HepG2 (cell line): ENCODE data around the gene FOXRED2. TPM values are rescaled to one million over a fixed set of nuclear protein-coding genes. Genes with fewer than 3 reads are reported as not detected.

Experiments used
- ATAC-seq: fragments of 200-7000 bp; cut with Tn5 transposase; 3 replicates; pipeline ENCODE4 v1.9.1; 2020; ENCODE audit warnings: mild to moderate bottlenecking, moderate library complexity
- BruUV-seq: library from RNA; stranded (reverse); fragments of 400-500 nt; replicated peaks from 2 replicates; lab custom pipeline; 2021; lab: Mats Ljungman, UMichigan
- CTCF ChIA-PET: fragments of 300-600 bp; formaldehyde crosslinking; extraction: SDS; loops from one replicate; lab custom pipeline; 2021; ENCODE audit warnings: low total read pairs, inconsistent platforms, low intra/inter-chr PET ratio; lab: Yijun Ruan, JAX
- POLR2A ChIA-PET: fragments of 350-600 bp; sonication (Branson Sonifier 250); formaldehyde crosslinking; loops from one replicate; lab custom pipeline; 2020; ENCODE audit warnings: antibody characterized with exemption, inconsistent platforms; lab: Yijun Ruan, JAX
- DNase-seq: peaks from one replicate; pipeline ENCODE4 v3.0.0-alpha.2; 2015; ENCODE audit warnings: low spot score
- FAIRE-seq: peaks from 3 replicates; lab custom pipeline; 2011; peaks lifted over from hg19 to GRCh38; lab: Jason Lieb, UNC
- H2AFZ ChIP-seq: one replicate; pipeline ENCODE4 v1.6.1; 2011; ENCODE audit warnings: low read length, inconsistent platforms
- H3K27ac ChIP-seq: fragments of 300-600 bp; 3 replicates; pipeline ENCODE4 v1.8.0; 2011; ENCODE audit warnings: mixed run types, mild to moderate bottlenecking, mixed read lengths, low read length, inconsistent platforms; ENCODE audit not compliant: insufficient read depth; ENCODE audit errors: extremely low read length
- H3K27me3 ChIP-seq, 2 experiments: fragments of 200-600 bp in 1 of 2; 2 replicates in 1 of 2; 3 replicates in 1 of 2; pipeline versions ENCODE4 v1.6.0 to v1.8.0; 2011; ENCODE audit warnings: low read length in 2 of 2, mild to moderate bottlenecking in 2 of 2, moderate library complexity in 2 of 2, inconsistent platforms in 1 of 2; ENCODE audit not compliant: insufficient read depth in 2 of 2, control insufficient read depth in 1 of 2
- H3K36me3 ChIP-seq, 2 experiments: fragments of 200-600 bp in 1 of 2; replicated peaks in 1 of 2; 2 replicates in 1 of 2; 3 replicates in 1 of 2; pipeline versions ENCODE4 v1.5.1 to v1.8.0; 2011; ENCODE audit warnings: low read length in 2 of 2, inconsistent platforms in 1 of 2; ENCODE audit not compliant: insufficient read depth in 2 of 2, control insufficient read depth in 1 of 2
- H3K4me1 ChIP-seq: 2 replicates; pipeline ENCODE4 v1.5.1; 2012; ENCODE audit warnings: low read length, inconsistent platforms; ENCODE audit not compliant: insufficient read depth
- H3K4me2 ChIP-seq: 2 replicates; pipeline ENCODE4 v1.6.0; 2011; ENCODE audit warnings: low read depth, low read length, inconsistent platforms
- H3K4me3 ChIP-seq, 3 experiments: fragments of 200-600 bp in 1 of 3; sonication (generic), shearing (Covaris generic) in 1 of 3; replicated peaks in 1 of 3; 2 replicates each; pipeline ENCODE4 v1.5.1; 2011 to 2016; ENCODE audit warnings: low read length in 3 of 3, inconsistent platforms in 2 of 3, low read depth in 2 of 3, mild to moderate bottlenecking in 2 of 3, control low read depth in 1 of 3, mixed read lengths in 1 of 3; ENCODE audit not compliant: insufficient read depth in 1 of 3
- H3K79me2 ChIP-seq: one replicate; pipeline ENCODE4 v1.6.1; 2011; ENCODE audit warnings: low read length, inconsistent platforms; ENCODE audit not compliant: insufficient read depth
- H3K9ac ChIP-seq: 2 replicates; pipeline ENCODE4 v1.6.0; 2011; ENCODE audit warnings: mild to moderate bottlenecking, low read depth, low read length, inconsistent platforms; ENCODE audit not compliant: insufficient read depth
- H3K9me3 ChIP-seq: 2 replicates; pipeline ENCODE4 v1.5.1; 2012; ENCODE audit warnings: mild to moderate bottlenecking, low read length
- H4K20me1 ChIP-seq: 2 replicates; pipeline ENCODE4 v1.6.0; 2011; ENCODE audit warnings: inconsistent platforms, mild to moderate bottlenecking, low read length, moderate library complexity; ENCODE audit not compliant: insufficient read depth
- FOXO1 ChIP-seq: sonication (generic); formaldehyde crosslinking; IDR thresholded peaks from 2 replicates; pipeline ENCODE4 v1.4.0; 2020; ENCODE audit warnings: missing genetic modification reagents
- GABPB1 ChIP-seq: IDR thresholded peaks from 2 replicates; pipeline ENCODE4 v1.6.1; 2016; ENCODE audit warnings: mild to moderate bottlenecking, missing genetic modification reagents, moderate library complexity, missing compliant biosample characterization
- HIC2 ChIP-seq: sonication (generic); formaldehyde crosslinking; IDR thresholded peaks from 2 replicates; pipeline ENCODE4 v1.9.0; 2022; ENCODE audit warnings: low read depth, missing genetic modification reagents
- HOXA5 ChIP-seq: sonication (generic); formaldehyde crosslinking; IDR thresholded peaks from 2 replicates; pipeline ENCODE4 v1.4.0; 2020; ENCODE audit warnings: missing genetic modification reagents
- NR2F2 ChIP-seq: IDR thresholded peaks from 2 replicates; pipeline ENCODE4 v1.6.1; 2012; ENCODE audit warnings: low read depth, inconsistent platforms, borderline replicate concordance
- SMC3 ChIP-seq: IDR thresholded peaks from 2 replicates; pipeline ENCODE4 v1.6.1; 2011; ENCODE audit warnings: low read length, improper control_type of control experiment
- TP53 ChIP-seq: sonication (generic); formaldehyde crosslinking; conservative IDR thresholded peaks from 2 replicates; pipeline ENCODE4 v1.4.0; 2020; ENCODE audit warnings: missing genetic modification reagents
- ZNF124 ChIP-seq: sonication (generic); formaldehyde crosslinking; IDR thresholded peaks from 2 replicates; pipeline ENCODE4 v1.4.0; 2020; ENCODE audit warnings: missing genetic modification reagents
- ZNF660 ChIP-seq: sonication (generic); formaldehyde crosslinking; IDR thresholded peaks from 2 replicates; pipeline ENCODE4 v1.5.1; 2020; ENCODE audit warnings: mild to moderate bottlenecking, low read depth, missing genetic modification reagents, borderline replicate concordance
- ZNF83 ChIP-seq: sonication (generic); formaldehyde crosslinking; IDR thresholded peaks from 2 replicates; pipeline ENCODE4 v1.4.0; 2020; ENCODE audit warnings: missing genetic modification reagents, mild to moderate bottlenecking, borderline replicate concordance
- WGBS: methylation state at CpG from one replicate; pipeline ENCODE4 v1.1.6; 2017; ENCODE audit warnings: low lambda C conversion rate; 5-methylcytosine and 5-hydroxymethylcytosine counted together
- in situ Hi-C: cut with HindIII; loops from 2 replicates; pipeline ENCODE4 v1.10.0; 2017; ENCODE audit warnings: low pct_unique_long_range_greater_than_20kb; ENCODE audit not compliant: extremely low pct_ligation_motif_present
- intact Hi-C: fragments of 100-400 bp; cut with micrococcal nuclease; formaldehyde crosslinking; loops from one replicate; pipeline ENCODE4 v1.10.0; 2022; ENCODE audit not compliant: unreplicated experiment
- polyA plus RNA-seq, 8 experiments: library from polyadenylated mRNA; depleted of rRNA in 3 of 8; stranded (reverse) in 7 of 8; unstranded in 1 of 8; fragments of >200 nt; fragmentation: Illumina TruSeq in 4 of 8; extraction: Trizol in 4 of 8; gene quantifications; 2 replicates each; pipeline versions ENCODE4 v1.2.1 to v1.2.3, GENCODE V29; 2011 to 2016; ENCODE audit warnings: low read depth in 4 of 8, missing spikeins in 1 of 8, mixed read lengths in 1 of 8; ENCODE audit not compliant: insufficient read depth in 1 of 8
- total RNA-seq, 5 experiments: library from RNA; depleted of rRNA; stranded (reverse); fragments of >200 nt; fragmentation: Illumina TruSeq; extraction: Trizol; gene quantifications; 2 replicates each; pipeline ENCODE4 v1.2.3, GENCODE V29; 2016; ENCODE audit warnings: low read depth in 1 of 5
- TF ChIP-seq, protein P1 (sequence below): sonication (generic); formaldehyde crosslinking; IDR thresholded peaks from 2 replicates; pipeline ENCODE4 v1.4.0; 2020; ENCODE audit warnings: missing genetic modification reagents
- TF ChIP-seq, protein P2 (sequence below): sonication (generic); formaldehyde crosslinking; conservative IDR thresholded peaks from 2 replicates; pipeline ENCODE4 v1.8.1; 2023; ENCODE audit warnings: missing genetic modification reagents
- TF ChIP-seq, protein P3 (sequence below): IDR thresholded peaks from 2 replicates; pipeline ENCODE4 v1.6.1; 2018; ENCODE audit warnings: missing genetic modification reagents

Gene FOXRED2
- total and polyA plus RNA-seq, 2 of the 13 experiments (the other 11 are each of a cell fraction or from before 2014, with no cell fraction given), result 9.3 to 28.1 TPM

DNA sequence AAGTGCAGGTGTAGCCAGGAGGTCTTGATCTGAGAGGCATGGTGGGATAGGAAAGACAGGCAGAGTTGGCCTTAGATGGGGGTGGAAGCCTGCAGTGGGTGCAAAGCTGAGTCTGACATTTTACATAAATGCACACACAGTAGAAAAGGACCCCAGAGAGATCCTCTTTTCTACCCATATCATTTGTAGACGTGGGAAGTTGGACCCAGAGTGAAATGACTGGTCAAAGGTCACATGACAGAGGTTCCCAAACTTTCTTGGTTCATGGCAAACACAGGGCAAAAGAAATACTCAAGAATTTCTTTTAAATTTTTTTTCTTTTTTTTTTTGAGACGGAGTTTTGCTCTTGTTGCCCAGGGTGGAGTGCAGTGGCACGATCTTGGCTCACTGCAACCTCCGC lies 6.2 kb upstream of the FOXRED2 start:
- no TSS peak for BruUV-seq
- ChIA-PET POLR2A (interaction anchor here (3.4 kb wide), 1 partner anchor 16 kb away, joined by 18 read pairs; the partner anchor contains the start of gene EIF3D), CTCF (no interaction called here)
- Histone ChIP-seq H3K9me3 (no peaks in the 10 kb centered on the region), H3K27ac (no peak overlapping the region), H3K9ac (no peak overlapping the region), H3K79me2 (no peaks in the 10 kb centered on the region), H3K27me3 (no peaks in the 10 kb centered on the region), H4K20me1 (0 out of 2 replicates have a peak, but pooled peaks cover 2% of the 10 kb centered on the region), H3K4me2 (no peak overlapping the region), H2AFZ (no peak overlapping the region), H3K4me1 (no peaks in the 10 kb centered on the region), H3K4me3 (no peak overlapping the region), H3K36me3 (peaks cover 36 to 71% of the 10 kb centered on the region in 2 experiments)
- ATAC-seq, result no peak
- intact Hi-C loops (no loop called here), in situ Hi-C loops (no loop called here)
- TF ChIP-seq ZNF660 (CRISPR knock-in tag) (no peak), SMC3 (no peak)
- WGBS, result 96% methylated on average over 4 of the region's 4 CpGs
- no peak for DNase-seq
- no peak for FAIRE-seq

DNA sequence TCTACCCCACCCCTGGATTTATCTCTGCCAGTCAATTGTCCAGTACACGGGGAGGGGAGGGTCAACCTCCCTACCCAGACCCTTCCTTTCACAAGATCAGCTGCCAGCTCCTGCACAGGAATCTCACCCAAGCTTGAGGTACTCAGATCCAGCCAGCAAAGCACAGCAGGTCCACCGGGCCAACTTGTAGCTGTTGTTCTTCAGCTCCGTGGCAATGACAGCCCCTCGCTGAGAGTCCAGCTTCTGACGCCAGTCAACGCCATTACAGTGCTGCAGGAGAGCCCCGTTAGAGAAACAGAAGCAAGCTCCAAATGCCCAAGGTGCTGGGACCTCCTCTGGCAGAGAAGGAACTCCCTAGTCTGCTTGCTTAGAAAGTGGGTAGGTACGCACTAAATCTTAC lies 5.5 kb upstream of the FOXRED2 start:
- FAIRE-seq (no peak), DNase-seq (no peak), ATAC-seq (no peak)
- ChIA-PET POLR2A (interaction anchor here (3.4 kb wide), 1 partner anchor 17 kb away, joined by 18 read pairs; the partner anchor contains the start of gene EIF3D), CTCF (no interaction called here)
- Histone ChIP-seq H3K36me3 (peaks cover 33 to 65% of the 10 kb centered on the region in 2 experiments), H3K4me1 (peaks cover 5% of the 10 kb centered on the region), H3K9ac (no peak overlapping the region), H3K27me3 (no peaks in the 10 kb centered on the region), H3K27ac (no peak overlapping the region), H2AFZ (no peak overlapping the region), H3K4me2 (no peak overlapping the region), H3K79me2 (no peaks in the 10 kb centered on the region), H3K9me3 (no peaks in the 10 kb centered on the region), H3K4me3 (no peak overlapping the region), H4K20me1 (0 out of 2 replicates have a peak, but pooled peaks cover 2% of the 10 kb centered on the region)
- intact Hi-C loops (no loop called here), in situ Hi-C loops (no loop called here)
- no TSS peak for BruUV-seq
- 91% methylated on average over 2 of the region's 8 CpGs for WGBS
- TF ChIP-seq, protein P1, sequence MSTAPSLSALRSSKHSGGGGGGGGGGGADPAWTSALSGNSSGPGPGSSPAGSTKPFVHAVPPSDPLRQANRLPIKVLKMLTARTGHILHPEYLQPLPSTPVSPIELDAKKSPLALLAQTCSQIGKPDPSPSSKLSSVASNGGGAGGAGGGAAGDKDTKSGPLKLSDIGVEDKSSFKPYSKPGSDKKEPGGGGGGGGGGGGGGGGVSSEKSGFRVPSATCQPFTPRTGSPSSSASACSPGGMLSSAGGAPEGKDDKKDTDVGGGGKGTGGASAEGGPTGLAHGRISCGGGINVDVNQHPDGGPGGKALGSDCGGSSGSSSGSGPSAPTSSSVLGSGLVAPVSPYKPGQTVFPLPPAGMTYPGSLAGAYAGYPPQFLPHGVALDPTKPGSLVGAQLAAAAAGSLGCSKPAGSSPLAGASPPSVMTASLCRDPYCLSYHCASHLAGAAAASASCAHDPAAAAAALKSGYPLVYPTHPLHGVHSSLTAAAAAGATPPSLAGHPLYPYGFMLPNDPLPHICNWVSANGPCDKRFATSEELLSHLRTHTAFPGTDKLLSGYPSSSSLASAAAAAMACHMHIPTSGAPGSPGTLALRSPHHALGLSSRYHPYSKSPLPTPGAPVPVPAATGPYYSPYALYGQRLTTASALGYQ, result no peak
- TF ChIP-seq, protein P2, sequence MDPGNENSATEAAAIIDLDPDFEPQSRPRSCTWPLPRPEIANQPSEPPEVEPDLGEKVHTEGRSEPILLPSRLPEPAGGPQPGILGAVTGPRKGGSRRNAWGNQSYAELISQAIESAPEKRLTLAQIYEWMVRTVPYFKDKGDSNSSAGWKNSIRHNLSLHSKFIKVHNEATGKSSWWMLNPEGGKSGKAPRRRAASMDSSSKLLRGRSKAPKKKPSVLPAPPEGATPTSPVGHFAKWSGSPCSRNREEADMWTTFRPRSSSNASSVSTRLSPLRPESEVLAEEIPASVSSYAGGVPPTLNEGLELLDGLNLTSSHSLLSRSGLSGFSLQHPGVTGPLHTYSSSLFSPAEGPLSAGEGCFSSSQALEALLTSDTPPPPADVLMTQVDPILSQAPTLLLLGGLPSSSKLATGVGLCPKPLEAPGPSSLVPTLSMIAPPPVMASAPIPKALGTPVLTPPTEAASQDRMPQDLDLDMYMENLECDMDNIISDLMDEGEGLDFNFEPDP (CRISPR knock-in tag), result no peak
- no peak for TF ChIP-seq ZNF83 (CRISPR knock-in tag)
- TF ChIP-seq, protein P3, sequence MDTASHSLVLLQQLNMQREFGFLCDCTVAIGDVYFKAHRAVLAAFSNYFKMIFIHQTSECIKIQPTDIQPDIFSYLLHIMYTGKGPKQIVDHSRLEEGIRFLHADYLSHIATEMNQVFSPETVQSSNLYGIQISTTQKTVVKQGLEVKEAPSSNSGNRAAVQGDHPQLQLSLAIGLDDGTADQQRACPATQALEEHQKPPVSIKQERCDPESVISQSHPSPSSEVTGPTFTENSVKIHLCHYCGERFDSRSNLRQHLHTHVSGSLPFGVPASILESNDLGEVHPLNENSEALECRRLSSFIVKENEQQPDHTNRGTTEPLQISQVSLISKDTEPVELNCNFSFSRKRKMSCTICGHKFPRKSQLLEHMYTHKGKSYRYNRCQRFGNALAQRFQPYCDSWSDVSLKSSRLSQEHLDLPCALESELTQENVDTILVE (CRISPR knock-in tag), result no peak
- no peak for TF ChIP-seq FOXO1 (CRISPR knock-in tag)
- no peak for TF ChIP-seq HOXA5 (CRISPR knock-in tag)
- TF ChIP-seq GABPB1 (CRISPR knock-in tag), result no peak
- no peak for TF ChIP-seq TP53 (CRISPR knock-in tag)
- TF ChIP-seq ZNF124 (CRISPR knock-in tag), result no peak
- TF ChIP-seq HIC2 (CRISPR knock-in tag), result no peak
- no peak for TF ChIP-seq NR2F2
